Heart right ventricle (tissue), 16 donors: Measurements from ENCODE around the gene FAM20A. TPM values are rescaled to one million over a fixed set of nuclear protein-coding genes. Genes with fewer than 3 reads are reported as not detected.

Experiments used
- ATAC-seq, 8 donors: fragments of 200-7000 bp; cut with Tn5 transposase; one replicate each; pipeline ENCODE4 v1.9.1; 2020; ENCODE audit warnings: mild to moderate bottlenecking in 8 of 8, moderate library complexity in 8 of 8, moderate number of reproducible peaks in 1 of 8
- DNase-seq, 2 donors: peaks; one replicate each; pipeline ENCODE4 v3.0.0-alpha.2; 2020
- H3K27ac ChIP-seq, 10 donors: fragments of 200-600 bp; sonication (generic) in 2 of 10; one replicate each; pipeline versions ENCODE4 v1.5.0 to v1.8.0; 2020 to 2022; ENCODE audit warnings: mild to moderate bottlenecking in 3 of 10
- H3K27me3 ChIP-seq, 7 donors: fragments of 200-600 bp; one replicate each; pipeline ENCODE4 v1.8.0; 2021 to 2022; ENCODE audit warnings: mild to moderate bottlenecking in 2 of 7
- H3K36me3 ChIP-seq, 9 donors: fragments of 200-600 bp; sonication (generic) in 1 of 9; one replicate each; pipeline versions ENCODE4 v1.5.0 to v1.8.0; 2020 to 2022; ENCODE audit warnings: mild to moderate bottlenecking in 2 of 9
- H3K4me1 ChIP-seq, 9 donors: fragments of 200-600 bp; sonication (generic) in 1 of 9; one replicate each; pipeline versions ENCODE4 v1.5.0 to v1.8.0; 2020 to 2022; ENCODE audit warnings: mild to moderate bottlenecking in 4 of 9
- H3K4me3 ChIP-seq, 10 donors: fragments of 200-600 bp; sonication (generic) in 2 of 10; one replicate each; pipeline versions ENCODE4 v1.5.0 to v1.8.0; 2020 to 2022; ENCODE audit warnings: mild to moderate bottlenecking in 7 of 10, moderate library complexity in 2 of 10
- H3K9me3 ChIP-seq, 11 donors: fragments of 200-600 bp in 10 of 11; sonication (generic) in 2 of 11; one replicate each; pipeline versions ENCODE4 v1.5.0 to v1.8.0; 2013 to 2022; ENCODE audit warnings: mild to moderate bottlenecking in 2 of 11, control low read depth in 1 of 11, moderate library complexity in 1 of 11
- CTCF ChIP-seq, 9 donors: fragments of 200-600 bp; sonication (generic) in 2 of 9; IDR thresholded peaks; one replicate each; pipeline versions ENCODE4 v1.5.0 to v1.8.0; 2021 to 2022; ENCODE audit warnings: antibody characterized with exemption in 9 of 9, mild to moderate bottlenecking in 5 of 9, moderate library complexity in 1 of 9
- WGBS, 2 donors: extraction: QIAGEN DNeasy Blood & Tissue Kit; methylation state at CpG; one replicate each; pipeline ENCODE4 v1.1.7; 2013; ENCODE audit warnings: inconsistent platforms in 1 of 2; 5-methylcytosine and 5-hydroxymethylcytosine counted together
- intact Hi-C, 10 donors: fragments of 100-400 bp; cut with DNase I; formaldehyde crosslinking; loops; one replicate each; pipeline versions ENCODE4 v1.11.1 to v1.14.2; 2022
- polyA plus RNA-seq, 2 donors: library from polyadenylated mRNA; stranded (reverse); fragments of 200-250 nt; gene quantifications; one replicate each; pipeline ENCODE4 v1.2.3, GENCODE V29; 2013
- total RNA-seq, 10 donors: library from RNA; stranded (reverse); fragmentation: NEBNext Ultra II Directional in 3 of 10; extraction: Animal tissue kit (Norgen Biotek cat#: 25700) in 3 of 10; gene quantifications; one replicate each; pipeline versions ENCODE4 v1.2.1 to v1.2.4, GENCODE V29; 2021 to 2023
- donor health status: Arrhythmogenic right ventricular cardiomyopathy.
- donor health status: ischemic (EF 13 %, LVEDD 7.1; RV severe dilation, severe dysfunction).
- donor health status: healthy with polysubstance abuse.
- donor health status: DM: no; HTN: yes; CAD: no.
- donor health status: DM: no; HTN: no; CAD: no.
- donor health status: ischemic (EF 25% LVEDD 6.9; RV normal size, moderate dysfunction).
- donor health status: ischemic (EF 25% LVEDD 5.7; RV mildly dilated, moderate dysfunction).
- donor health status: healthy.
- donor health status: DM: yes; HTN: yes; CAD: no.
- donor health status: Ischemic cardiomyopathy.
- donor health status: ischemic (EF 35%, LVEDD 5.7; RV mildly dilated, moderate dysfunction).
- donor health status: nonischemic (EF 11% LVEDD 7.7; RV severe dilation, severe dysfunction).
- donor health status: DM: yes; HTN: yes; CAD: no.
- donor health status: PGD.
- donor health status: ischemic (EF 29% LVEDD 5.4; RV normal size, mild dysfunction).
- donor health status: nonischemic (EF 23%, LVEDD 6.1; RV moderate dilation, normal function).

FAM20A gene
- total and polyA plus RNA-seq, 12 donors: 3.1 to 18.1 (median 7.7) TPM

GRCh38 chr17:68603027-68603426 lies 1.9 kb upstream of the FAM20A start:
- peaks cover 0 to 57% (median 13%) of the 10 kb centered on the region in 9 donors for H3K4me1 ChIP-seq
- no peak overlapping the region for H3K4me3 ChIP-seq
- H3K9me3 ChIP-seq: peaks cover 0 to 13% (median 4%) of the 10 kb centered on the region in 11 donors
- DNase-seq (peak; percentile 17 to 26), ATAC-seq (peak in 5 of 8 donors; percentile 19 to 53 (median 34))
- intact Hi-C loops: loop anchor here in 2 of 10 donors (10.0 kb wide), 2 partner anchors 142 to 152 kb away; no protein-coding TSS in a partner anchor
- no peak for TF ChIP-seq CTCF (IDR thresholded peaks at IDR 0.05)
- H3K27me3 ChIP-seq: peaks cover 0 to 39% (median 0%) of the 10 kb centered on the region in 7 donors
- 73 to 82% methylated on average over 6 of the region's 6 CpGs for WGBS, 2 donors
- H3K36me3 ChIP-seq: peaks cover 0 to 6% (median 0%) of the 10 kb centered on the region in 9 donors
- peak overlapping the region in 4 of 10 donors; percentile 25 to 96 (median 86) for H3K27ac ChIP-seq

GRCh38 chr17:68602289-68602688 lies 1.1 kb upstream of the FAM20A start:
- 65 to 81% methylated on average over 5 of the region's 5 CpGs for WGBS, 2 donors
- intact Hi-C loops: loop anchor here in 2 of 10 donors (10.0 kb wide), 2 partner anchors 143 to 153 kb away; no protein-coding TSS in a partner anchor
- no peak for DNase-seq
- Histone ChIP-seq H3K9me3 (peaks cover 0 to 5% (median 0%) of the 10 kb centered on the region in 11 donors), H3K27ac (peak overlapping the region in 7 of 10 donors; percentile 25 to 96 (median 64)), H3K4me3 (peak overlapping the region in 1 of 10 donors; percentile 64), H3K27me3 (peaks cover 0 to 41% (median 0%) of the 10 kb centered on the region in 7 donors), H3K36me3 (peaks cover 0 to 8% (median 0%) of the 10 kb centered on the region in 9 donors), H3K4me1 (peaks cover 0 to 63% (median 13%) of the 10 kb centered on the region in 9 donors)
- TF ChIP-seq CTCF (IDR thresholded peaks at IDR 0.05): no peak
- no peak for ATAC-seq

GRCh38 chr17:68601565-68602288 lies 560 bp upstream of the FAM20A start:
- peak; percentile 2 to 59 (median 29) for ATAC-seq
- DNase-seq: no peak
- H3K36me3 ChIP-seq: peaks cover 0 to 8% (median 0%) of the 10 kb centered on the region in 9 donors
- H3K4me3 ChIP-seq: peak overlapping the region in 9 of 10 donors; percentile 7 to 84 (median 70)
- TF ChIP-seq CTCF (IDR thresholded peaks at IDR 0.05): no peak
- peaks cover 0 to 68% (median 15%) of the 10 kb centered on the region in 9 donors for H3K4me1 ChIP-seq
- WGBS, 2 donors: 51 to 61% methylated on average over 6 of the region's 6 CpGs
- H3K9me3 ChIP-seq: no peaks in the 10 kb centered on the region
- H3K27ac ChIP-seq: peak overlapping the region in 9 of 10 donors; percentile 50 to 96 (median 81)
- peaks cover 0 to 41% (median 0%) of the 10 kb centered on the region in 7 donors for H3K27me3 ChIP-seq
- intact Hi-C loops: loop anchor here in 2 of 10 donors (10.0 kb wide), 2 partner anchors 143 to 153 kb away; no protein-coding TSS in a partner anchor
